ENCODE data around the gene SGO2.

The SGO2 gene

DNA sequence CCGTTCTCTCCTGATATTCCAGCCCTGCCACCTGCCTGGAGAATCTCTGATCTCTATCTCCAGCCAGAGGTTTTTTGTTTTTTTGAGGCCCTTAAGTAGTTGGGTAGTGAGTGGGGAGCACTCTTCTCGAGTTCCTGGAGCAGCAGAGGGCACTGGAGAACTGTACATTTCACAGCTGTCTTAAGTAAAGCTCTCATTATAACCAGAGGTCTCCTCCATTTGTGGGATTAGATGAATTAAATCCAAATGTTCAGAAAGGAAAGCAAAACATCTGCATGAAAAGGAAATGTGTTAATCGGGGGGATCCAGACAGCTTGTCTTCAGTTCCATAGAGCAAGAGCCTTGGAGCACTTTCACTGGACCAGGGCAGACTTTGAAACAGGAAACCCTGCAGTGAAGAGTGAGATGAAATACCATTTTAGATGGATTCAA lies 92.6 kb downstream of the SGO2 start:
- no peaks in the 10 kb centered on the region for H4K20me1 ChIP-seq (ENCODE audit: insufficient read depth, low read length)
- H3K4me1 ChIP-seq (ENCODE audit: low read length), result peaks cover 21% of the 10 kb centered on the region
- DNase-seq, result no peak
- no peak overlapping the region for H2AFZ ChIP-seq (ENCODE audit: low read length)
- no peaks in the 10 kb centered on the region for H3K79me2 ChIP-seq (ENCODE audit: low read length)
- H3F3A ChIP-seq (ENCODE audit: insufficient read depth, low read length), result no peaks in the 10 kb centered on the region
- no peaks in the 10 kb centered on the region for H3K9me2 ChIP-seq (replicated peaks; ENCODE audit: insufficient read depth, low read length)
- no peaks in the 10 kb centered on the region for H3K9me3 ChIP-seq (replicated peaks; ENCODE audit: insufficient read depth, low read length)
- H3K9ac ChIP-seq (ENCODE audit: low read length), result no peak overlapping the region
- TF ChIP-seq EZH2phosphoT487 (IDR thresholded peaks at IDR 0.05; ENCODE audit: low read length) (no peak), EZH2 (optimal IDR thresholded peaks at IDR 0.05; ENCODE audit: low read depth, low read length) (no peak)
- TF ChIP-seq, protein P1, sequence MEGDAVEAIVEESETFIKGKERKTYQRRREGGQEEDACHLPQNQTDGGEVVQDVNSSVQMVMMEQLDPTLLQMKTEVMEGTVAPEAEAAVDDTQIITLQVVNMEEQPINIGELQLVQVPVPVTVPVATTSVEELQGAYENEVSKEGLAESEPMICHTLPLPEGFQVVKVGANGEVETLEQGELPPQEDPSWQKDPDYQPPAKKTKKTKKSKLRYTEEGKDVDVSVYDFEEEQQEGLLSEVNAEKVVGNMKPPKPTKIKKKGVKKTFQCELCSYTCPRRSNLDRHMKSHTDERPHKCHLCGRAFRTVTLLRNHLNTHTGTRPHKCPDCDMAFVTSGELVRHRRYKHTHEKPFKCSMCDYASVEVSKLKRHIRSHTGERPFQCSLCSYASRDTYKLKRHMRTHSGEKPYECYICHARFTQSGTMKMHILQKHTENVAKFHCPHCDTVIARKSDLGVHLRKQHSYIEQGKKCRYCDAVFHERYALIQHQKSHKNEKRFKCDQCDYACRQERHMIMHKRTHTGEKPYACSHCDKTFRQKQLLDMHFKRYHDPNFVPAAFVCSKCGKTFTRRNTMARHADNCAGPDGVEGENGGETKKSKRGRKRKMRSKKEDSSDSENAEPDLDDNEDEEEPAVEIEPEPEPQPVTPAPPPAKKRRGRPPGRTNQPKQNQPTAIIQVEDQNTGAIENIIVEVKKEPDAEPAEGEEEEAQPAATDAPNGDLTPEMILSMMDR (IDR thresholded peaks at IDR 0.05; ENCODE audit: low read length), result no peak
- no peaks in the 10 kb centered on the region for H3K36me3 ChIP-seq (replicated peaks; ENCODE audit: insufficient read depth, low read length)
- no peak overlapping the region for H3K4me3 ChIP-seq (ENCODE audit: low read length)
- no peaks in the 10 kb centered on the region for H3K27me3 ChIP-seq (replicated peaks; ENCODE audit: insufficient read depth, low read length)
- H3K27ac ChIP-seq (ENCODE audit: low read length), result no peak overlapping the region
- H3K4me2 ChIP-seq (ENCODE audit: low read depth, low read length), result no peak overlapping the region

DNA sequence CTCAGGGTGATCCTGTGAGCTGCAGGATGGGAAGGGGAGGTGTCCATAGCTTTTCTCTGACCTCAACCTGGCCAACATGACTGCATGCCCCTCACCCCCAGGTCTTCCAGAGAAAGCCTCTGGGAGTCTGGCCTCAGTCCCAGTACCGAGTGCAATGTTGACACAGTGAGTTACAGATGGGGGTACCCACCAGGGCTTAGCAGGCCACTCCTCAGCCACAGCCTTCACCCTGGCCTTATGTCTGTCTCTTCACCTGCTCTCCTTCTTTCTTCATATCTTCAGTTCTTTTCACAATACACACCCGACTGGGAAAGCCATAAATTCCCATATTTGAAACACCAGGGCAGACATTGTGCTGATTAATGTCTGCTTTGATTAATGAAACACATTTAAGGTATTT lies 93.3 kb downstream of the SGO2 start:
- Histone ChIP-seq H3F3A (ENCODE audit: insufficient read depth, low read length) (no peaks in the 10 kb centered on the region), H3K9me2 (replicated peaks; ENCODE audit: insufficient read depth, low read length) (no peaks in the 10 kb centered on the region), H3K36me3 (replicated peaks; ENCODE audit: insufficient read depth, low read length) (no peaks in the 10 kb centered on the region), H3K4me1 (ENCODE audit: low read length) (peaks cover 21% of the 10 kb centered on the region), H3K27ac (ENCODE audit: low read length) (no peak overlapping the region), H3K9ac (ENCODE audit: low read length) (no peak overlapping the region), H3K9me3 (replicated peaks; ENCODE audit: insufficient read depth, low read length) (no peaks in the 10 kb centered on the region), H3K4me2 (ENCODE audit: low read depth, low read length) (no peak overlapping the region), H3K27me3 (replicated peaks; ENCODE audit: insufficient read depth, low read length) (no peaks in the 10 kb centered on the region), H2AFZ (ENCODE audit: low read length) (no peak overlapping the region), H3K4me3 (ENCODE audit: low read length) (no peak overlapping the region), H4K20me1 (ENCODE audit: insufficient read depth, low read length) (no peaks in the 10 kb centered on the region), H3K79me2 (ENCODE audit: low read length) (no peaks in the 10 kb centered on the region)
- TF ChIP-seq, protein P1 (IDR thresholded peaks at IDR 0.05; ENCODE audit: low read length), result no peak
- TF ChIP-seq EZH2 (optimal IDR thresholded peaks at IDR 0.05; ENCODE audit: low read depth, low read length), result no peak
- no peak for DNase-seq

DNA sequence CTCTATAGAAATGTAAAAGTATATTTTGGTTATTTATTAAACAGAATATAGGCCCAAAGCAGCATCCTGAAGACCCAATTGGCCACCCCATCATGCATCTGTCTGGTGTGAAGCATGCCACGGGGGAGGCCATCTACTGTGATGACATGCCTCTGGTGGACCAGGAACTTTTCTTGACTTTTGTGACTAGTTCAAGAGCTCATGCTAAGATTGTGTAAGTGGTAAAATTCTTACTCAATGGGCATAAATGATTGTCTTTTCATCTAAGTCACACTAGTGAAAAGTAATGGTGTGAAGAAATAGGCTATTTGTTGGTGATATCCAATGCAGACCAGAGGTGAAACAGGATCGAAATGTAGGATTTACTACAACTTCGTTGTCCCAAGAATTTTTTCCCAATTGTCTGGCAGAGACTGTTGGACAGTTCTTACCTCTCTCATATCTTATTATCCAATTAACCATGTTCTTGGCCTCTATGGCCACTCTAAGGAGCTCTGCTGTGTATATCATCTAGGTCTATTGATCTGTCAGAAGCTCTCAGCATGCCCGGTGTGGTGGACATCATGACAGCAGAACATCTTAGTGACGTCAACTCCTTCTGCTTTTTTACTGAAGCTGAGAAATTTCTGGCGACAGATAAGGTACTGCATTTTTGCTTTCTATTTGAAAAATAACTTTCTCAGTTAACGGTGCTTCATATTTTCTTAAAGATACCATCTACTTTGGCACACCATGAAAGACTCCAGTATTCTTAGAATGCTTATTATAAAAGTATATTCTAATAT lies 94.8 kb downstream of the SGO2 start:
- Histone ChIP-seq H3K4me2 (ENCODE audit: low read depth, low read length) (no peak overlapping the region), H4K20me1 (ENCODE audit: insufficient read depth, low read length) (no peaks in the 10 kb centered on the region), H2AFZ (ENCODE audit: low read length) (no peak overlapping the region), H3K79me2 (ENCODE audit: low read length) (no peaks in the 10 kb centered on the region), H3K27me3 (replicated peaks; ENCODE audit: insufficient read depth, low read length) (no peaks in the 10 kb centered on the region), H3K27ac (ENCODE audit: low read length) (no peak overlapping the region), H3K4me3 (ENCODE audit: low read length) (no peak overlapping the region), H3K9me2 (replicated peaks; ENCODE audit: insufficient read depth, low read length) (no peaks in the 10 kb centered on the region), H3K4me1 (ENCODE audit: low read length) (peaks cover 20% of the 10 kb centered on the region), H3K9me3 (replicated peaks; ENCODE audit: insufficient read depth, low read length) (no peaks in the 10 kb centered on the region), H3F3A (ENCODE audit: insufficient read depth, low read length) (no peaks in the 10 kb centered on the region), H3K36me3 (replicated peaks; ENCODE audit: insufficient read depth, low read length) (no peaks in the 10 kb centered on the region), H3K9ac (ENCODE audit: low read length) (no peak overlapping the region)
- no peak for TF ChIP-seq EZH2phosphoT487 (IDR thresholded peaks at IDR 0.05; ENCODE audit: low read length)
- TF ChIP-seq, protein P1 (IDR thresholded peaks at IDR 0.05; ENCODE audit: low read length), result no peak
- DNase-seq, result no peak

Measured in MM.1S (cell line).